Measurements from ENCODE around the gene HIPK2.

- TF ChIP-seq EZH2phosphoT487 (IDR thresholded peaks at IDR 0.05; ENCODE audit: low read depth, severe bottlenecking, unreplicated experiment) (no peak), EZH2 (IDR thresholded peaks at IDR 0.05; ENCODE audit: borderline replicate concordance) (no peak)
These were observed 179.2 kb downstream of the HIPK2 start for GRCh38 chr7:139598642-139599041.

Data from hepatocyte (in vitro differentiated cells).